K562 (cell line): ENCODE measurements around the gene ADD1. TPM values are rescaled to one million over a fixed set of nuclear protein-coding genes. Genes with fewer than 3 reads are reported as not detected.
"Not testable (repeated sequence)": the region's sequence is repeated elsewhere in the genome, so short reads cannot be mapped to it uniquely, and the experiment has no call there.

ENCODE experiments used
- ATAC-seq: fragments of 200-7000 bp; cut with Tn5 transposase; 3 replicates; pipeline ENCODE4 v1.9.1; 2020; ENCODE audit warnings: moderate library complexity
- BruUV-seq: library from RNA; stranded (reverse); fragments of 400-500 nt; replicated peaks from 2 replicates; lab custom pipeline; 2021; lab: Mats Ljungman, UMichigan
- CTCF ChIA-PET: fragments of 300-600 bp; formaldehyde crosslinking; extraction: SDS; loops from one replicate; lab custom pipeline; 2021; ENCODE audit warnings: low intra/inter-chr PET ratio; lab: Yijun Ruan, JAX
- POLR2A ChIA-PET: fragments of 300-600, 350-650 bp; sonication (Branson Sonifier 250); formaldehyde crosslinking; extraction: SDS; loops from one replicate; lab custom pipeline; 2021; ENCODE audit warnings: antibody characterized with exemption, inconsistent platforms; lab: Yijun Ruan, JAX
- DNase-seq, 4 experiments: peaks; one replicate each; pipeline versions ENCODE4 v3.0.0 to v3.0.0-alpha.2; 2011 to 2018; ENCODE audit warnings: low spot score in 3 of 4, mixed read lengths in 3 of 4; ENCODE audit errors: extremely low read depth in 1 of 4
- FAIRE-seq: peaks from 2 replicates; lab custom pipeline; 2011; peaks lifted over from hg19 to GRCh38; lab: Jason Lieb, UNC
- H2AFZ ChIP-seq: 2 replicates; pipeline ENCODE4 v1.6.0; 2011; ENCODE audit warnings: low read depth, low read length, control low read depth, inconsistent platforms
- H3K27ac ChIP-seq: fragments of 200-600 bp; 3 replicates; pipeline ENCODE4 v1.8.0; 2011; ENCODE audit warnings: low read depth, mild to moderate bottlenecking, control low read depth, inconsistent platforms, low read length, moderate library complexity, mixed read lengths; ENCODE audit errors: extremely low read depth
- H3K27me3 ChIP-seq, 2 experiments: fragments of 300-600 bp in 1 of 2; 2 replicates in 1 of 2; 3 replicates in 1 of 2; pipeline versions ENCODE4 v1.6.0 to v1.8.0; 2011; ENCODE audit warnings: inconsistent platforms in 2 of 2, low read length in 2 of 2, mild to moderate bottlenecking in 1 of 2, mixed read lengths in 1 of 2, moderate library complexity in 1 of 2; ENCODE audit not compliant: control insufficient read depth in 2 of 2, insufficient read depth in 2 of 2
- H3K36me3 ChIP-seq: fragments of 300-600 bp; 3 replicates; pipeline ENCODE4 v1.8.0; 2011; ENCODE audit warnings: mild to moderate bottlenecking, low read length, inconsistent platforms; ENCODE audit not compliant: control insufficient read depth, insufficient read depth
- H3K4me1 ChIP-seq, 2 experiments: fragments of 200-600 bp in 1 of 2; replicated peaks in 1 of 2; 2 replicates in 1 of 2; 3 replicates in 1 of 2; pipeline versions ENCODE4 v1.5.1 to v1.8.0; 2011; ENCODE audit warnings: inconsistent platforms in 2 of 2, low read length in 2 of 2, mild to moderate bottlenecking in 1 of 2, mixed read lengths in 1 of 2, moderate library complexity in 1 of 2; ENCODE audit not compliant: control insufficient read depth in 2 of 2, insufficient read depth in 2 of 2
- H3K4me2 ChIP-seq: 2 replicates; pipeline ENCODE4 v1.6.1; 2011; ENCODE audit warnings: low read length, control low read depth, inconsistent platforms, mixed read lengths; ENCODE audit not compliant: insufficient read depth
- H3K4me3 ChIP-seq: fragments of 200-600 bp; sonication (generic), shearing (Covaris generic); 2 replicates; pipeline ENCODE4 v1.5.1; 2016; ENCODE audit warnings: control low read depth, inconsistent platforms
- H3K79me2 ChIP-seq: fragments of 200-600 bp; 3 replicates; pipeline ENCODE4 v1.8.0; 2011; ENCODE audit warnings: low read length, inconsistent platforms; ENCODE audit not compliant: control insufficient read depth, insufficient read depth
- H3K9ac ChIP-seq, 2 experiments: 2 replicates each; pipeline versions ENCODE4 v1.6.0 to v1.6.1; 2011; ENCODE audit warnings: low read depth in 2 of 2, low read length in 2 of 2, control low read depth in 1 of 2, inconsistent platforms in 1 of 2, mild to moderate bottlenecking in 1 of 2, mixed read lengths in 1 of 2; ENCODE audit not compliant: insufficient read depth in 1 of 2
- H3K9me1 ChIP-seq: one replicate; pipeline ENCODE4 v1.6.0; 2011; ENCODE audit warnings: inconsistent platforms, mild to moderate bottlenecking, low read length, moderate library complexity; ENCODE audit not compliant: control insufficient read depth, insufficient read depth
- H3K9me3 ChIP-seq: replicated peaks from 2 replicates; pipeline ENCODE4 v1.5.1; 2011; ENCODE audit warnings: low read depth, low read length, inconsistent platforms; ENCODE audit not compliant: control insufficient read depth, insufficient read depth
- H4K20me1 ChIP-seq: replicated peaks from 2 replicates; pipeline ENCODE4 v1.6.1; 2011; ENCODE audit warnings: low read length, inconsistent platforms, mixed read lengths; ENCODE audit not compliant: control insufficient read depth, insufficient read depth
- CBFA2T3 ChIP-seq: fragments of 450-650 bp; IDR thresholded peaks from 2 replicates; pipeline ENCODE4 v1.6.1; 2017
- CCAR2 ChIP-seq: fragments of 200-400 bp; formaldehyde crosslinking; IDR thresholded peaks from 2 replicates; pipeline ENCODE4 v1.6.1; 2017; ENCODE audit warnings: mild to moderate bottlenecking, low read depth, low read length
- CXXC5 ChIP-seq: fragments of 250-450 bp; sonication (Bioruptor Pico); IDR thresholded peaks from 2 replicates; pipeline ENCODE4 v1.8.0; 2022; ENCODE audit warnings: inconsistent platforms, mild to moderate bottlenecking, moderate library complexity
- ELF4 ChIP-seq: fragments of 450-650 bp; formaldehyde crosslinking; IDR thresholded peaks from 2 replicates; pipeline ENCODE4 v1.4.0; 2022; ENCODE audit warnings: missing genetic modification characterization
- KLF10 ChIP-seq: fragments of 250-450 bp; sonication (Bioruptor Pico); IDR thresholded peaks from 2 replicates; pipeline ENCODE4 v1.6.1; 2021; ENCODE audit warnings: matching md5 sums
- NR2C2 ChIP-seq, 2 experiments: fragments of 200-800 bp in 1 of 2; sonication (Bioruptor generic) in 1 of 2; sonication (generic) in 1 of 2; formaldehyde crosslinking in 1 of 2; IDR thresholded peaks; 2 replicates each; pipeline versions ENCODE4 v1.6.1 to v1.8.0; 2016 to 2022; ENCODE audit warnings: mild to moderate bottlenecking in 1 of 2, missing compliant biosample characterization in 1 of 2, missing genetic modification characterization in 1 of 2, missing genetic modification reagents in 1 of 2
- NRF1 ChIP-seq, 2 experiments: fragments of 450-650 bp; IDR thresholded peaks in 1 of 2; conservative IDR thresholded peaks in 1 of 2; 2 replicates each; pipeline ENCODE4 v1.6.1; 2014; ENCODE audit warnings: mild to moderate bottlenecking in 2 of 2
- TAF9B ChIP-seq: fragments of 450-650 bp; IDR thresholded peaks from 2 replicates; pipeline ENCODE4 v1.6.1; 2018; ENCODE audit warnings: mild to moderate bottlenecking; ENCODE audit not compliant: partially characterized antibody
- WGBS: fragments of 100-300 bp; shearing (Covaris generic); methylation state at CpG from one replicate; pipeline ENCODE4 v1.1.6; 2016; ENCODE audit warnings: low coverage, mixed read lengths; ENCODE audit not compliant: insufficient coverage; ENCODE audit errors: missing lambda C conversion rate; 5-methylcytosine and 5-hydroxymethylcytosine counted together
- in situ Hi-C: fragments of 300-500 bp; cut with MboI; formaldehyde crosslinking; loops from 4 replicates; pipeline ENCODE4 v1.15.0; 2018; ENCODE audit warnings: inconsistent platforms, mixed read lengths
- intact Hi-C: fragments of 100-400 bp; cut with micrococcal nuclease; formaldehyde crosslinking; loops from 2 replicates; pipeline ENCODE4 v1.14.2; 2022
- polyA plus RNA-seq, 8 experiments: library from polyadenylated mRNA; depleted of rRNA in 4 of 8; stranded (reverse) in 5 of 8; unstranded in 3 of 8; fragments of >200 nt; fragmentation: Nextera tagmentation in 2 of 8; fragmentation: Illumina TruSeq in 1 of 8; extraction: Ambion mirVana in 2 of 8; extraction: Trizol in 1 of 8; gene quantifications; 2 replicates each; pipeline versions ENCODE4 v1.2.1 to v1.2.3, GENCODE V29; 2011 to 2014; ENCODE audit warnings: inconsistent platforms in 1 of 8, missing spikeins in 1 of 8
- total RNA-seq, 7 experiments: library from RNA; depleted of rRNA in 6 of 7; stranded (reverse); fragments of >200 nt in 6 of 7; fragmentation: Illumina TruSeq in 2 of 7; extraction: Trizol in 2 of 7; gene quantifications; 2 replicates each; pipeline versions ENCODE4 v1.2.1 to v1.2.3, GENCODE V29; 2011 to 2021; ENCODE audit warnings: low replicate concordance in 1 of 7
- TF ChIP-seq, protein P1 (sequence below), 2 experiments: IDR thresholded peaks; 2 replicates each; pipeline ENCODE4 v1.6.1; 2012; ENCODE audit warnings: improper control_type of control experiment in 2 of 2, low read depth in 2 of 2, low read length in 2 of 2, borderline replicate concordance in 1 of 2
- TF ChIP-seq, protein P2 (sequence below): fragments of 450-650 bp; formaldehyde crosslinking; IDR thresholded peaks from 2 replicates; pipeline ENCODE4 v1.4.0; 2022; ENCODE audit warnings: missing genetic modification characterization

The ADD1 gene
- total and polyA plus RNA-seq, 9 of the 15 experiments (the other 6 are each of a cell fraction or from before 2014, with no cell fraction given): 17.5 to 153 (median 74.0) TPM

DNA sequence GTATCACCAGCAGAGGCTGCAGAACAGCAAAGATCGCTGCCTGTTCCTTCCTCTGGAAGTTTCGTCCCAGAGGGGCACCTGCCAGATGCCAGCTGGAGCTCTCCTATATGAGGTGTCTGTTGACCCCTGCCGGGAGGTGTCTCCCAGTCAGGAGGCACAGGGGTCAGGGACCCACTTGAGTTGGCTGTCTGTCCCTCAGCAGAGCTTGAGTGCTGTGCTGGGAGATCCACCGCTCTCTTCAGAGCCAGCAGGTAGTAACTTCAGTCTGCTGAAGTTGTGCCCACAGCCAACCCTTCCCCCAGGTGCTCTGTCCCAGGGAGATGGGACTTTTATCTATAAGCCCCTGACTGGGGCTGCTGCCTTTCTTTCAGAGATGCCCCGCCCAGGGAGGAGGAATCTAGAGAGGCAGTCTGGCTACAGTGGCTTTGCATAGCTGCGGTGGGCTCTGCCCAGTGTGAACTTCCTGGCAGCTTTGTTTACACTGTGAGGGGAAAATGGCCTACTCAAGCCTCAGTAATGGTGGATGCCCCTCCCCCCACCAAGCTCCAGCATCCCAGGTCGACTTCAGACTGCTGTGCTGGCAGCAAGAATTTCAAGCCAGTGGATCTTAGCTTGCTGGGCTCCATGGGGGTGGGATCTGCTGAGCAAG is 78.9 kb downstream of the ADD1 start:
- H3K9me1 ChIP-seq, H3K79me2 ChIP-seq, H3K4me3 ChIP-seq, ATAC-seq, DNase-seq, H3K4me2 ChIP-seq, intact Hi-C loops, in situ Hi-C loops, H3K27me3 ChIP-seq, H3K9me3 ChIP-seq, FAIRE-seq, H3K27ac ChIP-seq, CTCF ChIA-PET, H2AFZ ChIP-seq, H3K4me1 ChIP-seq, H4K20me1 ChIP-seq, BruUV-seq: not testable (repeated sequence)
- WGBS: 65% methylated on average over 6 of the region's 7 CpGs
- TF ChIP-seq CBFA2T3: peak; percentile 10; the same call in 1 of the 2 replicates
- H3K9ac ChIP-seq: 0 out of 4 replicates have a peak overlapping the region, but pooled peaks of 1 of the 2 experiments have one; percentile 10
- POLR2A ChIA-PET: interaction anchor here (1.3 kb wide), 1 partner anchor 13 kb away, joined by 5 read pairs; no protein-coding TSS in a partner anchor
- peaks cover 40% of the 10 kb centered on the region; the same call in 2 of the 3 replicates for H3K36me3 ChIP-seq

DNA sequence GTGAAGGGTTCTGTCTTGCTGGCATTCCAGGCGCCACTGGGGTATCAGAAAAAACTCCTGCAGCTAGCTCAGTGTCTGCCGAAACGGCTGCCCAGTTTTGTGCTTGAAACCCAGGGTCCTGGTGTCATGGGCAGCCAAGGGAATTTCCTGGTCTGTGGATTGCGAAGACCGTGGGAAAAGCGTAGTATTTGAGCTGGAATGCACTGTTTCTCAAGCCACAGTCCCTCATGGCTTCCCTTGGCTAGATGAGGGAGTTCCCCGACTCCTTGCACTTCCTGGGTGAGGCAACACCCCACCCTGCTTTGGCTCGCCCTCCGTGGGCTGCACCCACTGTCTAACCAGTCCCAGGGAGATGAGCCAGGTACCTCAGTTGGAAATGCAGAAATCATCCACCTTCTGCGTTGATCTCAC is 79.5 kb downstream of the ADD1 start:
- no TSS peak for BruUV-seq
- intact Hi-C loops: no loop called here
- H3K4me3 ChIP-seq: no peak overlapping the region
- H3K27ac ChIP-seq: no peak overlapping the region
- no peaks in the 10 kb centered on the region for H3K27me3 ChIP-seq
- no peaks in the 10 kb centered on the region for H3K9me3 ChIP-seq
- in situ Hi-C loops: no loop called here
- no peak for FAIRE-seq
- H3K4me2 ChIP-seq: no peak overlapping the region
- no peaks in the 10 kb centered on the region for H3K9me1 ChIP-seq
- peaks cover 0 to 3% of the 10 kb centered on the region in 2 experiments; a peak in 1 of 5 replicates for H3K4me1 ChIP-seq
- no peaks in the 10 kb centered on the region for H3K79me2 ChIP-seq
- POLR2A ChIA-PET: interaction anchor here (1.3 kb wide), 1 partner anchor 13 kb away, joined by 5 read pairs; no protein-coding TSS in a partner anchor
- no peak overlapping the region for H2AFZ ChIP-seq
- H3K9ac ChIP-seq: peak overlapping the region in 1 of 2 experiments; percentile 17; a peak in 1 of 4 replicates
- WGBS: 90% methylated on average over 9 of the region's 10 CpGs
- DNase-seq: no peak
- CTCF ChIA-PET: no interaction called here
- ATAC-seq: no peak
- 0 out of 2 replicates have a peak, but pooled peaks cover 8% of the 10 kb centered on the region for H4K20me1 ChIP-seq
- peaks cover 46% of the 10 kb centered on the region; the same call in 2 of the 3 replicates for H3K36me3 ChIP-seq
- TF ChIP-seq CCAR2: no peak
- TF ChIP-seq, protein P1, sequence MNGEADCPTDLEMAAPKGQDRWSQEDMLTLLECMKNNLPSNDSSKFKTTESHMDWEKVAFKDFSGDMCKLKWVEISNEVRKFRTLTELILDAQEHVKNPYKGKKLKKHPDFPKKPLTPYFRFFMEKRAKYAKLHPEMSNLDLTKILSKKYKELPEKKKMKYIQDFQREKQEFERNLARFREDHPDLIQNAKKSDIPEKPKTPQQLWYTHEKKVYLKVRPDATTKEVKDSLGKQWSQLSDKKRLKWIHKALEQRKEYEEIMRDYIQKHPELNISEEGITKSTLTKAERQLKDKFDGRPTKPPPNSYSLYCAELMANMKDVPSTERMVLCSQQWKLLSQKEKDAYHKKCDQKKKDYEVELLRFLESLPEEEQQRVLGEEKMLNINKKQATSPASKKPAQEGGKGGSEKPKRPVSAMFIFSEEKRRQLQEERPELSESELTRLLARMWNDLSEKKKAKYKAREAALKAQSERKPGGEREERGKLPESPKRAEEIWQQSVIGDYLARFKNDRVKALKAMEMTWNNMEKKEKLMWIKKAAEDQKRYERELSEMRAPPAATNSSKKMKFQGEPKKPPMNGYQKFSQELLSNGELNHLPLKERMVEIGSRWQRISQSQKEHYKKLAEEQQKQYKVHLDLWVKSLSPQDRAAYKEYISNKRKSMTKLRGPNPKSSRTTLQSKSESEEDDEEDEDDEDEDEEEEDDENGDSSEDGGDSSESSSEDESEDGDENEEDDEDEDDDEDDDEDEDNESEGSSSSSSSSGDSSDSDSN (IDR thresholded peaks at IDR 0.05; ENCODE audit: borderline replicate concordance in 1 of 2, low read depth in 2 of 2, low read length in 2 of 2): no peak
- no peak for TF ChIP-seq ELF4 (CRISPR knock-in tag)
- TF ChIP-seq CXXC5 (CRISPR knock-in tag): no peak
- no peak for TF ChIP-seq KLF10 (CRISPR knock-in tag)
- TF ChIP-seq TAF9B: no peak
- TF ChIP-seq NRF1 (conservative IDR thresholded peaks at IDR 0.05 in 1 of 2, IDR thresholded peaks at IDR 0.05 in 1 of 2): no peak
- no peak for TF ChIP-seq CBFA2T3
- TF ChIP-seq, protein P2, sequence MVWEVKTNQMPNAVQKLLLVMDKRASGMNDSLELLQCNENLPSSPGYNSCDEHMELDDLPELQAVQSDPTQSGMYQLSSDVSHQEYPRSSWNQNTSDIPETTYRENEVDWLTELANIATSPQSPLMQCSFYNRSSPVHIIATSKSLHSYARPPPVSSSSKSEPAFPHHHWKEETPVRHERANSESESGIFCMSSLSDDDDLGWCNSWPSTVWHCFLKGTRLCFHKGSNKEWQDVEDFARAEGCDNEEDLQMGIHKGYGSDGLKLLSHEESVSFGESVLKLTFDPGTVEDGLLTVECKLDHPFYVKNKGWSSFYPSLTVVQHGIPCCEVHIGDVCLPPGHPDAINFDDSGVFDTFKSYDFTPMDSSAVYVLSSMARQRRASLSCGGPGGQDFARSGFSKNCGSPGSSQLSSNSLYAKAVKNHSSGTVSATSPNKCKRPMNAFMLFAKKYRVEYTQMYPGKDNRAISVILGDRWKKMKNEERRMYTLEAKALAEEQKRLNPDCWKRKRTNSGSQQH: no peak
- TF ChIP-seq NR2C2 (CRISPR knock-in tag; IDR thresholded peaks at IDR 0.05): no peak
- no peak for TF ChIP-seq NR2C2 (tag; IDR thresholded peaks at IDR 0.05)
